GM13976 (cell line): ENCODE measurements around the gene BRD3.

ENCODE experiments used
- DNase-seq: peaks from one replicate; pipeline ENCODE4 v3.0.0; 2012; ENCODE audit warnings: low spot score
- in situ Hi-C: fragments of 300-500 bp; cut with MboI; formaldehyde crosslinking; loops from one replicate; pipeline ENCODE4 v1.12.0; 2022; ENCODE audit warnings: low sequenced_read_pairs, mixed read lengths, inconsistent platforms; ENCODE audit not compliant: unreplicated experiment
- TF ChIP-seq, protein P1 (sequence below): IDR thresholded peaks from 2 replicates; pipeline ENCODE4 v1.5.1; 2012; ENCODE audit warnings: borderline replicate concordance, mild to moderate bottlenecking; ENCODE audit not compliant: insufficient read depth; ENCODE audit errors: extremely low read depth, missing control alignments, control extremely low read depth

The BRD3 gene

GRCh38 chr9:133987446-133987788 lies 80.4 kb downstream of the BRD3 start:
- in situ Hi-C loops: no loop called here
- TF ChIP-seq, protein P1, sequence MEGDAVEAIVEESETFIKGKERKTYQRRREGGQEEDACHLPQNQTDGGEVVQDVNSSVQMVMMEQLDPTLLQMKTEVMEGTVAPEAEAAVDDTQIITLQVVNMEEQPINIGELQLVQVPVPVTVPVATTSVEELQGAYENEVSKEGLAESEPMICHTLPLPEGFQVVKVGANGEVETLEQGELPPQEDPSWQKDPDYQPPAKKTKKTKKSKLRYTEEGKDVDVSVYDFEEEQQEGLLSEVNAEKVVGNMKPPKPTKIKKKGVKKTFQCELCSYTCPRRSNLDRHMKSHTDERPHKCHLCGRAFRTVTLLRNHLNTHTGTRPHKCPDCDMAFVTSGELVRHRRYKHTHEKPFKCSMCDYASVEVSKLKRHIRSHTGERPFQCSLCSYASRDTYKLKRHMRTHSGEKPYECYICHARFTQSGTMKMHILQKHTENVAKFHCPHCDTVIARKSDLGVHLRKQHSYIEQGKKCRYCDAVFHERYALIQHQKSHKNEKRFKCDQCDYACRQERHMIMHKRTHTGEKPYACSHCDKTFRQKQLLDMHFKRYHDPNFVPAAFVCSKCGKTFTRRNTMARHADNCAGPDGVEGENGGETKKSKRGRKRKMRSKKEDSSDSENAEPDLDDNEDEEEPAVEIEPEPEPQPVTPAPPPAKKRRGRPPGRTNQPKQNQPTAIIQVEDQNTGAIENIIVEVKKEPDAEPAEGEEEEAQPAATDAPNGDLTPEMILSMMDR: no peak
- DNase-seq: no peak

DNA sequence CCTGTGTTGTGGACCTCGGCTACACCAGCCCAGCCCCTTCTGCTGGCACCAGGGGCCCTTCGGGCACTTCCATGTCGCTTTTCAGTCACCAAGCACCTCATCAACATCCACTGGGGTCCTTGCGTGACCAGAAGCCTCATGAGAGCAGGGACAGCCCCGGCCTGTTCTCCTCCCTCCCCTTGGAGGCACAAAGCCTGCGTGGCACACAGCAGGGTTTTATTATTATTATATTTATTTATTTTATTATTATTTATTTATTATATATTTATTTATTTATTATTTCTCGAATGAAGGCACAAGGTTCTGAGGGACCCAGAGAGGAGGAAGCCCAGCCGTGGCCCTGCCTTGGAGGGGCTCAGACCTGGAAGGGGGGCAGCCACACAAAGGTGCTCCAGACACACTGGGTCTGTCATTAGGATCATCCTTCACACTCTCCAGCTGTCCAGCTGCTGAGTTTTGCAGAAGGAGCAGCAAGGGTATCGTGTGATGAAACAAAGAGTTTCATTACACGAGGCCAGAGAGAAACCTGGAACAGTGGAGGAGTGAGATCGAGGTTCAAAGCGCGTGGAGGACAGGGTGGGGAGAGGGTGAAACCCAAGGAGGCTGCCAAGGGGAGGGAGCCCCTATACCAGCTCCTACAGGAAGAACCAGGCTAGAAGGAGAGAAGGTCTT lies 80.9 kb downstream of the BRD3 start:
- in situ Hi-C loops: no loop called here
- DNase-seq: no peak

DNA sequence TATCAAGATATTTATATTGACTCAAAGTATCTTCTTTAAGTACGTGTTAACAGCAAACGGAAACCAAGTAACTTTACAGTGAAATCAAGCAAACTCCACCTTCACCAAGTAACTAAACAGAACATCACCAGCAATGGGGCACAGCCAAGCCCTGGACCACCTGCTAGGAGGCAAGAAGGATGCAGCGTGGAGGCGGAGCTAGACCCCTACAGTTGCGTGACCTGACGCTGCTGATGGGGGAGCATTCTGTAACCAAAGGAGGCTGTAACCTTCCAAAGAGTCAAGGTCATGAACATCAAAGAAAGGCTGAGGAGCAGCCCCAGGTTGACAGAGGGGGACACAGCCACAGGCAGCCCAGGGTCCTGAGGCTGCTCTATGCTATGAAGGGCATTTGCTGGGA lies 81.8 kb downstream of the BRD3 start:
- no peak for DNase-seq
- TF ChIP-seq, protein P1: no peak
- in situ Hi-C loops: no loop called here

More for the DNA sequence above, 80.9 kb downstream of the BRD3 start:
- TF ChIP-seq, protein P1: no peak

GRCh38 chr9:133982971-133983720 lies 84.7 kb downstream of the BRD3 start:
- in situ Hi-C loops: no loop called here
- DNase-seq: no peak
- TF ChIP-seq, protein P1: no peak

- TF ChIP-seq, protein P1: no peak
- in situ Hi-C loops: no loop called here
- DNase-seq: no peak
These were observed 85.7 kb downstream of the BRD3 start for GRCh38 chr9:133981958-133982681.

DNA sequence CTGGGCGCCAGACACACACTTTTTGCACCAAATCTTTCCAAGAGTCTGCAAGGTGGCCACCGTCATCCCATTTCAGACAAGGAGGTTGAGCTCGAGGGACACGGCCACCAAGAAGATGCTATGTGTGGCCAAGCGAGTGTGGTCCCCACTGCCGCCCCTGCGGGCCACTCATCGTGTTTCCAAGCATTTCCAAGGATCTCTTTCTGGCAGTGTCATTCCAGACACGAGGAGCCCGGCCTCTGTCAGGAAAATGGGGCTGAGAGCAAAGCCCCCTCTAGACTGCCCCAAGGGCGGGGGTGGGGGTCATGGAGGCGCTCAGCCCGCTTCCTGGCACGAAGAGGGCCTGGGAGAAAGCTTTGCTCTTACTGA lies 86.3 kb downstream of the BRD3 start:
- no peak for DNase-seq
- TF ChIP-seq, protein P1: no peak
- in situ Hi-C loops: no loop called here
